BJ (cell line): Measurements from ENCODE around the gene LRRC30. TPM values are rescaled to one million over a fixed set of nuclear protein-coding genes. Genes with fewer than 3 reads are reported as not detected.

Source experiments
- CTCF ChIA-PET: fragments of 350-600 bp; formaldehyde crosslinking; extraction: SDS; loops from one replicate; lab custom pipeline; 2021; ENCODE audit warnings: antibody characterized with exemption, inconsistent platforms; lab: Yijun Ruan, JAX
- POLR2A ChIA-PET: fragments of 300-600 bp; sonication (Branson Sonifier 250); formaldehyde crosslinking; extraction: SDS; loops from one replicate; lab custom pipeline; 2021; ENCODE audit warnings: antibody characterized with exemption; lab: Charles Lee
- DNase-seq: peaks from one replicate; pipeline ENCODE4 v3.0.0-alpha.2; 2011; ENCODE audit warnings: low read depth
- H3K27me3 ChIP-seq: 2 replicates; pipeline ENCODE4 v1.6.0; 2011; ENCODE audit warnings: low read length; ENCODE audit not compliant: control insufficient read depth, insufficient read depth
- H3K36me3 ChIP-seq: 2 replicates; pipeline ENCODE4 v1.5.1; 2011; ENCODE audit warnings: low read length; ENCODE audit not compliant: control insufficient read depth, insufficient read depth
- H3K4me3 ChIP-seq: 2 replicates; pipeline ENCODE4 v1.5.1; 2011; ENCODE audit warnings: low read depth, mild to moderate bottlenecking, control low read depth, low read length
- CTCF ChIP-seq: IDR thresholded peaks from 2 replicates; pipeline ENCODE4 v1.5.1; 2011; ENCODE audit warnings: low read depth, mild to moderate bottlenecking, control low read depth, inconsistent platforms, low read length, moderate library complexity; ENCODE audit not compliant: insufficient read depth
- polyA minus RNA-seq: library from RNA; depleted of rRNA, polyadenylated mRNA; stranded (reverse); fragments of >200 nt; gene quantifications from 2 replicates; pipeline ENCODE4 v1.2.3, GENCODE V29; 2011; rRNA and poly(A)+ RNA removed
- polyA plus RNA-seq: library from polyadenylated mRNA; depleted of rRNA; stranded (reverse); fragments of >200 nt; gene quantifications from 2 replicates; pipeline ENCODE4 v1.2.3, GENCODE V29; 2011; rRNA removed

The LRRC30 gene
- polyA plus RNA-seq (not detected in 2 replicates), polyA minus RNA-seq (not detected in 2 replicates)

- CTCF ChIA-PET = interaction anchor here (0.7 kb wide), 1 partner anchor 53 kb away, joined by 3 read pairs; no protein-coding TSS in a partner anchor
- no peak within 1 kb of the TSS for H3K4me3 ChIP-seq
- no peak for TF ChIP-seq CTCF
These were observed at the start of gene LRRC30 for GRCh38 chr18:7230626-7231349. Gene LRRC30 (plus strand): TSS chr18:7231089. CDS start chr18:7231139, 50 bp downstream.

GRCh38 chr18:7185701-7186100 lies 45.2 kb upstream of the LRRC30 start:
- POLR2A ChIA-PET = no interaction called here
- Histone ChIP-seq H3K4me3 (no peak overlapping the region), H3K36me3 (no peaks in the 10 kb centered on the region), H3K27me3 (no peaks in the 10 kb centered on the region)
- no peak for TF ChIP-seq CTCF
- CTCF ChIA-PET = no interaction called here
- DNase-seq = no peak

More at GRCh38 chr18:7230626-7231349, at the start of gene LRRC30:
- no peak for DNase-seq
- POLR2A ChIA-PET = no interaction called here
- 0 out of 2 replicates have a peak, but pooled peaks cover 4% of the 10 kb centered on the region for H3K27me3 ChIP-seq
- H3K36me3 ChIP-seq = no peaks in the 10 kb centered on the region

GRCh38 chr18:7190547-7191156 lies 40.2 kb upstream of the LRRC30 start:
- TF ChIP-seq CTCF = no peak
- H3K27me3 ChIP-seq = no peaks in the 10 kb centered on the region
- POLR2A ChIA-PET = interaction anchor here (0.6 kb wide), 1 partner anchor 284 kb away, joined by 3 read pairs; no protein-coding TSS in a partner anchor
- CTCF ChIA-PET = interaction anchor here (1.1 to 1.3 kb wide), 2 partner anchors 13 to 271 kb away, joined by 3 to 6 read pairs; no protein-coding TSS in a partner anchor
- DNase-seq = no peak
- H3K36me3 ChIP-seq = no peaks in the 10 kb centered on the region
- H3K4me3 ChIP-seq = no peak overlapping the region

- POLR2A ChIA-PET = no interaction called here
- no peak for DNase-seq
- CTCF ChIA-PET = interaction anchor here (1.3 kb wide), 1 partner anchor 14 kb away, joined by 6 read pairs; no protein-coding TSS in a partner anchor
- no peak overlapping the region for H3K4me3 ChIP-seq
- TF ChIP-seq CTCF = no peak
- no peaks in the 10 kb centered on the region for H3K36me3 ChIP-seq
- H3K27me3 ChIP-seq = no peaks in the 10 kb centered on the region
These were observed 39.2 kb upstream of the LRRC30 start for GRCh38 chr18:7191736-7192135.

GRCh38 chr18:7195266-7195665 lies 35.6 kb upstream of the LRRC30 start:
- CTCF ChIA-PET = no interaction called here
- POLR2A ChIA-PET = no interaction called here

More at GRCh38 chr18:7195266-7195665, 35.6 kb upstream of the LRRC30 start:
- no peak for DNase-seq
- Histone ChIP-seq H3K27me3 (no peaks in the 10 kb centered on the region), H3K4me3 (no peak overlapping the region), H3K36me3 (no peaks in the 10 kb centered on the region)
- TF ChIP-seq CTCF = no peak
